SK-N-SH treated with all-trans-retinoic acid at 6 μM for 48 hours (cell line): ENCODE data around the gene NRXN2.

Experiments
- ATAC-seq: fragments of 200-7000 bp; cut with Tn5 transposase; 3 replicates; pipeline ENCODE4 v1.9.1; 2020; ENCODE audit warnings: mild to moderate bottlenecking, moderate library complexity
- ARNTL ChIP-seq: fragments of 450-650 bp; formaldehyde crosslinking; IDR thresholded peaks from 2 replicates; pipeline ENCODE4 v1.5.0; 2020; ENCODE audit warnings: low read depth, mild to moderate bottlenecking, moderate library complexity, borderline replicate concordance
- BACH2 ChIP-seq: fragments of 250-450 bp; sonication (Bioruptor Pico); IDR thresholded peaks from 2 replicates; pipeline ENCODE4 v1.9.0; 2021; ENCODE audit warnings: mild to moderate bottlenecking, borderline replicate concordance
- CREB5 ChIP-seq: fragments of 250-450 bp; sonication (Bioruptor Pico); IDR thresholded peaks from 2 replicates; pipeline ENCODE4 v1.5.1; 2020; ENCODE audit warnings: low read depth, mild to moderate bottlenecking, moderate library complexity
- CSDC2 ChIP-seq: fragments of 250-450 bp; sonication (Bioruptor Pico); IDR thresholded peaks from 2 replicates; pipeline ENCODE4 v1.5.0; 2020; ENCODE audit warnings: mild to moderate bottlenecking, moderate library complexity
- GLIS3 ChIP-seq: fragments of 250-450 bp; sonication (Bioruptor Pico); IDR thresholded peaks from 2 replicates; pipeline ENCODE4 v1.5.0; 2020; ENCODE audit warnings: mild to moderate bottlenecking, moderate library complexity
- RARB ChIP-seq: fragments of 250-450 bp; sonication (Bioruptor Pico); IDR thresholded peaks from 2 replicates; pipeline ENCODE4 v1.8.0; 2021; ENCODE audit warnings: mild to moderate bottlenecking, moderate library complexity
- TCF4 ChIP-seq: fragments of 250-450 bp; sonication (Bioruptor Pico); IDR thresholded peaks from 2 replicates; pipeline ENCODE4 v1.8.0; 2021; ENCODE audit warnings: mild to moderate bottlenecking, moderate library complexity, borderline replicate concordance
- TSHZ2 ChIP-seq: fragments of 250-450 bp; sonication (Bioruptor Pico); IDR thresholded peaks from 2 replicates; pipeline ENCODE4 v1.5.0; 2020; ENCODE audit warnings: mild to moderate bottlenecking, moderate library complexity
- ZC3H10 ChIP-seq: fragments of 250-450 bp; sonication (Bioruptor Pico); IDR thresholded peaks from 2 replicates; pipeline ENCODE4 v1.5.1; 2021; ENCODE audit warnings: mild to moderate bottlenecking, moderate library complexity
- ZFP30 ChIP-seq: fragments of 450-650 bp; formaldehyde crosslinking; IDR thresholded peaks from 2 replicates; pipeline ENCODE4 v1.5.0; 2022; ENCODE audit warnings: mild to moderate bottlenecking, moderate library complexity
- ZNF565 ChIP-seq: fragments of 450-650 bp; formaldehyde crosslinking; conservative IDR thresholded peaks from 2 replicates; pipeline ENCODE4 v1.5.0; 2020; ENCODE audit warnings: low read depth, mild to moderate bottlenecking, moderate library complexity
- ZNF70 ChIP-seq: fragments of 450-650 bp; formaldehyde crosslinking; IDR thresholded peaks from 2 replicates; pipeline ENCODE4 v1.5.0; 2020; ENCODE audit warnings: mild to moderate bottlenecking, moderate library complexity
- ZNF8 ChIP-seq: fragments of 450-650 bp; formaldehyde crosslinking; IDR thresholded peaks from 2 replicates; pipeline ENCODE4 v1.5.0; 2020; ENCODE audit warnings: mild to moderate bottlenecking, moderate library complexity
- TF ChIP-seq, protein P1 (sequence below): fragments of 250-450 bp; sonication (Bioruptor Pico); IDR thresholded peaks from 2 replicates; pipeline ENCODE4 v1.8.0; 2021; ENCODE audit warnings: low read depth, mild to moderate bottlenecking, moderate library complexity, borderline replicate concordance
- TF ChIP-seq, protein P2 (sequence below): fragments of 250-450 bp; sonication (Bioruptor Pico); IDR thresholded peaks from 2 replicates; pipeline ENCODE4 v1.8.0; 2020; ENCODE audit warnings: mild to moderate bottlenecking, moderate library complexity, borderline replicate concordance

Gene NRXN2

DNA sequence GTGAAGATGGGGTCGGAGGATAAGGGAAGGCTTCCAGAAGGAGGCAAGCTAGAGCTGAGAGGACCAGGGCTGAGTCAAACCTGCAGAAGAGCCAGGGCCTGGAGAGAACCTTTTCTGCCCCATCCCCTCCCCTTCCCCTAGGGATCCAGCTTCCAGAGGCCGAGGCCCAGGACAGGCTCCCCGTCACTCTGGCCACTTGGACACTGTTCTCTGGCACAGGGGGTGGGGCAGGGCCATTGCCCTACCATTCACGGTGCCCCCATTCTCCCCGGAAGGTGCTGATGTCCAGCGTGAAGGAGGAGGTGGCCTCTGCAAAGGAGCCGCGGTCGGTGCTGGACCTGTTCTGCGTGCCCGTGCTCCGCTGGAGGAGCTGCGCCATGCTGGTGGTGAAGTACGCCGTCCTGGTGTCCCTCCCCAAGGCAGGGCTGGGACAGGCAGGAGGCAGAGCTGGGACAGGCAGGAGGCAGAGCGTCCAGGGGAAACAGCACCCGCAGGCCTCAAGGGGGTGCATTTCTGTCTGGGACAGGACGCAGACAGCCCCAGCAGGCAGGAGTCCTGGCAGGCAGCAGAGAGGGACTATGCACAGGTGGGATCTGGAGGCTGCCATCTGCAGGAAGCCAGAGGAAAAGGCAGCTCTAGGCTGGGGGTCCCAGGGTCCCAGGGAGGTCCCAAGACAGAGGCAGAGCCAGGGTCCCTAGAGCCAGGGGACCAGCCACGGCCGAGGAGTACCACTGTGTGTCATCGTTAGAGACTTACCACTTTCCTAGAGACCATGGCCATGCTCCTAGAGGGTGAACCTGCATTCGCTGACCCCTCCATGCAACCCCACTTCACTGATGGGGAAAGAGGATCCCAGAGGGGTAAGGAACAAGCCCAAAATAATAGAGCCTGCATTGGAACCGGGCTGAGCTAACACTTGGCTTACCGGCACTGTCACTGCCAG, 157.8 kb downstream of the NRXN2 start (continued):
- TF ChIP-seq, protein P1, sequence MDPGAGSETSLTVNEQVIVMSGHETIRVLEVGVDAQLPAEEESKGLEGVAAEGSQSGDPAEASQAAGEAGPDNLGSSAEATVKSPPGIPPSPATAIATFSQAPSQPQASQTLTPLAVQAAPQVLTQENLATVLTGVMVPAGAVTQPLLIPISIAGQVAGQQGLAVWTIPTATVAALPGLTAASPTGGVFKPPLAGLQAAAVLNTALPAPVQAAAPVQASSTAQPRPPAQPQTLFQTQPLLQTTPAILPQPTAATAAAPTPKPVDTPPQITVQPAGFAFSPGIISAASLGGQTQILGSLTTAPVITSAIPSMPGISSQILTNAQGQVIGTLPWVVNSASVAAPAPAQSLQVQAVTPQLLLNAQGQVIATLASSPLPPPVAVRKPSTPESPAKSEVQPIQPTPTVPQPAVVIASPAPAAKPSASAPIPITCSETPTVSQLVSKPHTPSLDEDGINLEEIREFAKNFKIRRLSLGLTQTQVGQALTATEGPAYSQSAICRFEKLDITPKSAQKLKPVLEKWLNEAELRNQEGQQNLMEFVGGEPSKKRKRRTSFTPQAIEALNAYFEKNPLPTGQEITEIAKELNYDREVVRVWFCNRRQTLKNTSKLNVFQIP (CRISPR knock-in tag) = no peak
- no peak for TF ChIP-seq TCF4

DNA sequence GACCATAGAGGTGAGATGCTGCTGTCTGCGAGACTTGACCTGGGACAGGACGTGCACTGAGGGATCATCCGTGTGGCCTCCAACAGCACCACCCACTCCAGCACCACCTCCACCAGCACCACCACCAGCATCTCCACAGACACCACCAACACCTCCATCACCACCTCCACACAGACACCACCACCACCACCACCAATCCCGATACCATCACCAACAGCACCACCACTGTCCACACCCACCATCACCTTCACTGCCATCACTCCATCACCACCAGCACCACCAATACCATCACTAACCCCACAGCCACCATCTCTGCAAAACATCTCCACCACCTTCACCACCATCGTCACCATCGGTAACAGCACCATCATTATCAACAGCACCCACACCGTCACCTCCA, 158.6 kb downstream of the NRXN2 start:
- ATAC-seq = no peak
- no peak for TF ChIP-seq CSDC2 (CRISPR knock-in tag)
- no peak for TF ChIP-seq BACH2 (CRISPR knock-in tag)
- TF ChIP-seq, protein P2, sequence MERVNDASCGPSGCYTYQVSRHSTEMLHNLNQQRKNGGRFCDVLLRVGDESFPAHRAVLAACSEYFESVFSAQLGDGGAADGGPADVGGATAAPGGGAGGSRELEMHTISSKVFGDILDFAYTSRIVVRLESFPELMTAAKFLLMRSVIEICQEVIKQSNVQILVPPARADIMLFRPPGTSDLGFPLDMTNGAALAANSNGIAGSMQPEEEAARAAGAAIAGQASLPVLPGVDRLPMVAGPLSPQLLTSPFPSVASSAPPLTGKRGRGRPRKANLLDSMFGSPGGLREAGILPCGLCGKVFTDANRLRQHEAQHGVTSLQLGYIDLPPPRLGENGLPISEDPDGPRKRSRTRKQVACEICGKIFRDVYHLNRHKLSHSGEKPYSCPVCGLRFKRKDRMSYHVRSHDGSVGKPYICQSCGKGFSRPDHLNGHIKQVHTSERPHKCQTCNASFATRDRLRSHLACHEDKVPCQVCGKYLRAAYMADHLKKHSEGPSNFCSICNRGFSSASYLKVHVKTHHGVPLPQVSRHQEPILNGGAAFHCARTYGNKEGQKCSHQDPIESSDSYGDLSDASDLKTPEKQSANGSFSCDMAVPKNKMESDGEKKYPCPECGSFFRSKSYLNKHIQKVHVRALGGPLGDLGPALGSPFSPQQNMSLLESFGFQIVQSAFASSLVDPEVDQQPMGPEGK (CRISPR knock-in tag) = no peak
- TF ChIP-seq ZNF565 (CRISPR knock-in tag) = no peak
- no peak for TF ChIP-seq ZFP30 (CRISPR knock-in tag)
- no peak for TF ChIP-seq GLIS3 (CRISPR knock-in tag)
- TF ChIP-seq, all 23 proteins: peak for 0

GRCh38 chr11:64563966-64564365, 159.0 kb downstream of the NRXN2 start:
- no peak for ATAC-seq
- TF ChIP-seq ARNTL (CRISPR knock-in tag) (no peak), ZNF70 (CRISPR knock-in tag) (no peak), TSHZ2 (CRISPR knock-in tag) (no peak), ZNF565 (CRISPR knock-in tag) (no peak)
- TF ChIP-seq, protein P1 (CRISPR knock-in tag) = no peak

DNA sequence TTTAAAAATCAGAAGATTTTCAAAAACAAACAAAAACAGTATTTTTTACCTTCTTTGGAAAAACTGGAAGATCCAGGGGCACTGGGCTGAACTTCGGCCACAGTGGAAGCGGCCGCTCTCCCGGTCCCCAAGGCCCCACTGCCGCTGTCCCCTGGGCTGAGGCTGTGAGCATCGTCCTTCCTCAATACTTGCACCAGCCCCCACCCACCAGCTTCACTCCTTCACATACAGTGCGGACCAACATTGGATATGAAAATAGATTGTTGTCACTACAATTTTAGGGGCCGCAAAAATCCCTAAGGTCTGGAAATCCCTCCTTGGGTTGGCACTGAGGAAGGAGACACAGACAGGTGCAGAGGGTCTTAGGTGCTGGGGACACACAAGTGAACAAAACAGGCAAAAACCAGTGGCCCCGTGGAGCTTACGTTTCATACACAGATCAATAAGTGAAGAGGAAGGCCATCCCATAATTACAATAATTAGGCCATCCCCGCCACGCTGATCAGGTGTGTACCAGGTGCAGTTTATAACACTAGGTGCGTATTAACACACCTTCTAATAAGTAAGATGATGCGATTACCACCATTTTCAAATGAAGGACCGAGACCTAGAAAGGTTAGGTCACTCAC, 160.2 kb downstream of the NRXN2 start:
- TF ChIP-seq CREB5 (CRISPR knock-in tag) (no peak), ZC3H10 (CRISPR knock-in tag) (no peak), BACH2 (CRISPR knock-in tag) (no peak), ARNTL (CRISPR knock-in tag) (no peak), CSDC2 (CRISPR knock-in tag) (no peak), TSHZ2 (CRISPR knock-in tag) (no peak), ZNF565 (CRISPR knock-in tag) (no peak), ZNF8 (no peak), RARB (CRISPR knock-in tag) (no peak), TCF4 (no peak)
- TF ChIP-seq, protein P1 (CRISPR knock-in tag) = no peak
- no peak for ATAC-seq
